Measurements from ENCODE around the gene TGM2.

Gene TGM2

GRCh38 chr20:38130687-38131587 lies 34.1 kb downstream of the TGM2 start:
- no peak for DNase-seq

- DNase-seq: no peak
Observed at GRCh38 chr20:38129893-38130609, 35.0 kb downstream of the TGM2 start.

GRCh38 chr20:38129248-38129865 lies 35.7 kb downstream of the TGM2 start:
- no peak for DNase-seq

GRCh38 chr20:38128691-38129090 lies 36.4 kb downstream of the TGM2 start:
- no peak for DNase-seq

GRCh38 chr20:38127920-38128528 lies 37.0 kb downstream of the TGM2 start:
- DNase-seq: no peak

- peak; percentile 72 for DNase-seq
Observed at GRCh38 chr20:38126932-38127621, 38.0 kb downstream of the TGM2 start.

GRCh38 chr20:38126146-38126921 lies 38.7 kb downstream of the TGM2 start:
- DNase-seq: no peak

GRCh38 chr20:38125157-38126056 lies 39.7 kb downstream of the TGM2 start:
- DNase-seq: no peak

GRCh38 chr20:38123021-38123587 lies 42.0 kb downstream of the TGM2 start:
- peak; percentile 42 for DNase-seq

GRCh38 chr20:38121741-38122140 lies 43.3 kb downstream of the TGM2 start:
- no peak for DNase-seq

- DNase-seq: no peak
Observed at GRCh38 chr20:38120625-38120988, 44.5 kb downstream of the TGM2 start.

- no peak for DNase-seq
Observed at GRCh38 chr20:38119446-38119845, 45.6 kb downstream of the TGM2 start.

GRCh38 chr20:38117635-38118034 lies 47.4 kb downstream of the TGM2 start:
- peak; percentile 78 for DNase-seq

GRCh38 chr20:38117205-38117604 lies 47.9 kb downstream of the TGM2 start:
- no peak for DNase-seq

GRCh38 chr20:38116409-38117165 lies 48.5 kb downstream of the TGM2 start:
- no peak for DNase-seq

GRCh38 chr20:38115896-38116295 lies 49.2 kb downstream of the TGM2 start:
- no peak for DNase-seq

- DNase-seq: no peak
Observed at GRCh38 chr20:38115205-38115604, 49.9 kb downstream of the TGM2 start.

GRCh38 chr20:38114353-38114791 lies 50.7 kb downstream of the TGM2 start:
- peak; percentile 49 for DNase-seq

Measured in fibroblast of skin of abdomen (primary cell).